HCT116 (cell line): ENCODE measurements around the gene LRCH1.

Experiments used
- CTCF ChIP-seq, 3 experiments: fragments of 200-600 bp in 1 of 3; sonication (generic) in 1 of 3; IDR thresholded peaks in 2 of 3; conservative IDR thresholded peaks in 1 of 3; 2 replicates each; pipeline ENCODE4 v1.5.1; 2012 to 2017; ENCODE audit warnings: low read depth in 2 of 3, low read length in 2 of 3, antibody characterized with exemption in 1 of 3, borderline replicate concordance in 1 of 3, control low read depth in 1 of 3, mild to moderate bottlenecking in 1 of 3, mixed read lengths in 1 of 3, mixed run types in 1 of 3, moderate library complexity in 1 of 3; ENCODE audit not compliant: insufficient read depth in 1 of 3
- EZH2 ChIP-seq: fragments of 200-600 bp; sonication (generic); IDR thresholded peaks from 2 replicates; pipeline ENCODE4 v1.6.1; 2017; ENCODE audit warnings: antibody characterized with exemption, mixed run types
- POLR2A ChIP-seq: IDR thresholded peaks from 2 replicates; pipeline ENCODE4 v1.7.0; 2011; ENCODE audit warnings: borderline replicate concordance; ENCODE audit not compliant: insufficient read depth, insufficient read length; ENCODE audit errors: extremely low read depth
- POLR2AphosphoS5 ChIP-seq: IDR thresholded peaks from 2 replicates; pipeline ENCODE4 v1.6.1; 2011; ENCODE audit warnings: mild to moderate bottlenecking, low read depth, low read length, moderate library complexity
- REST ChIP-seq: IDR thresholded peaks from 2 replicates; pipeline ENCODE4 v1.6.1; 2012; ENCODE audit warnings: low read depth
- YY1 ChIP-seq: IDR thresholded peaks from 2 replicates; pipeline ENCODE4 v1.6.1; 2011; ENCODE audit warnings: low read length, low read depth, moderate library complexity, mild to moderate bottlenecking; ENCODE audit not compliant: insufficient replicate concordance; ENCODE audit errors: extremely low read depth

GRCh38 chr13:46553521-46553885, 533 bp downstream of the LRCH1 start:
- TF ChIP-seq CTCF (IDR thresholded peaks at IDR 0.05 in 2 of 3, conservative IDR thresholded peaks at IDR 0.05 in 1 of 3; ENCODE audit: borderline replicate concordance in 1 of 3, insufficient read depth in 1 of 3, low read depth in 2 of 3, low read length in 2 of 3) (no peak), POLR2AphosphoS5 (no peak), REST (no peak), EZH2 (no peak), YY1 (no peak), POLR2A (no peak)
